G401 (cell line): ENCODE results near the gene LTBP1. TPM values are rescaled to one million over a fixed set of nuclear protein-coding genes. Genes with fewer than 3 reads are reported as not detected.
"Not testable (repeated sequence)": the region's sequence is repeated elsewhere in the genome, so short reads cannot be mapped to it uniquely, and the experiment has no call there.

ENCODE experiments used
- DNase-seq: peaks from one replicate; pipeline ENCODE4 v3.0.0-alpha.2; 2015; ENCODE audit warnings: low spot score
- in situ Hi-C: cut with HindIII; loops from 2 replicates; pipeline ENCODE4 v1.10.0; 2016; ENCODE audit warnings: low sequenced_read_pairs, mixed read lengths
- total RNA-seq: library from RNA; depleted of rRNA; stranded (reverse); fragments of >200 nt; shearing (Covaris generic); gene quantifications from 2 replicates; pipeline ENCODE4 v1.2.3, GENCODE V29; 2014

LTBP1 gene
- total RNA-seq, 1 experiment from 2014 or later, result 12.5 TPM

DNA sequence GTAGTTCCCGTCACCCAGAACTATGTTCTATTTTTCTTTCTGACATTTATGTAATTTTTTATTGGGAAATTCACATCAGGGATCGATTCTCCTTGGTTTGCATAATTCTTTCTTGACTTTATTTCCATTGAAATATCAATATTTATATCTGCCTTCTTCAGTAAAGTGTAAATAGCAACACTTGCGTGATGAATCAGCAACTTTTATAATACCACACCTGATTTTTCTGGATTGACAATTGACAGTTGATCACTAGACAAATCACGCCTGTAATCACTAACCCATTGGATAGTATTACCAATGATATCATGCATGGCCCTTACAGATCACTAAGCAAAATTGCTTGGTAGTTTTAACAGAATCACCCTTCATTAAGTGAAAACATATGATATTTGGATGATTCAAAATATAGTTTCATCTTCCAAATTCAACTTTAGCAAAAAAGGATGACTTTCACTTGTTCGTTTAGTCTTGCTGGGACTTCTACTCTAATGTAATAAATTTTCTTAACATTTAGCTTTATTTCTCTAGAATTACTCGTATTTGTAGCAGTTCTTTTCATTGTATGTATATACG is 390.7 kb downstream of the LTBP1 start:
- in situ Hi-C loops, result no loop called here
- no peak for DNase-seq

DNA sequence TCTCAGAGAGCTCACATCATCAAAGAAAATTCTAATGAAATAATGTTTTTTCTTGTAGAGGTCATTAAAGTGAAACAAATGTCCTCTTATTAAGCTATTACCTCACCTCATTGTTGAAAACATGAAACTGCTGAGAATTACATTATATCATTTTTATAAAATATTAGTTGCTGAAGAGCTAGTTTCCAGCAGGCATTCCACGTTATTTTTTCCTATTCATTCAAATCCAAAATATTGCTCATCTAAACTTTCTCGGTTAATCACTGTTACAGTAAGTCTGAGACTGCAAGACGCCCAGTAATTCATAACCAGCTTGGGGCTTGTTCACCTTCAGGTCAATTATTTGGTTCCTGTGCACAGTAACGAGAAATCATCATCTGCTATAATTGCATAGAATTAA is 391.2 kb downstream of the LTBP1 start:
- in situ Hi-C loops, result no loop called here
- DNase-seq, result no peak

DNA sequence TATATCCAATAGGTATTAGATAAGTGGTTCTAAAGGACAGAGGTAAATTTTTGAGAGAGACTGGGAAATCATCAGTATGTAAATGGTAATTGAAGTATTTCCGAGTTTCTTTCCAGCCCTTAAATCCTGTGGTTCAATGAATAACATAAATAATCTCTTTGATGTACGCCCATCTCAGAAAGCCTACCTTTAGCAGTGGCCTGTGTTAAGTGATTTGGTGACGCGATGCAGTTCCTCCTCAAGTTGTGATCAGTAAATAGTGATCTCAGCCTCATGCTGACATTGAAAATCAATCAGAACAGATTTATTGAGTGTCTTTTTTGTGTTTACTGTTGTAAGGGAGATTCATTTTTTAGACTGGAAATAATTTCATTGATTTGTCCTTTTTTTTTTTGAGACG is 392.5 kb downstream of the LTBP1 start:
- in situ Hi-C loops, result no loop called here
- no peak for DNase-seq

DNA sequence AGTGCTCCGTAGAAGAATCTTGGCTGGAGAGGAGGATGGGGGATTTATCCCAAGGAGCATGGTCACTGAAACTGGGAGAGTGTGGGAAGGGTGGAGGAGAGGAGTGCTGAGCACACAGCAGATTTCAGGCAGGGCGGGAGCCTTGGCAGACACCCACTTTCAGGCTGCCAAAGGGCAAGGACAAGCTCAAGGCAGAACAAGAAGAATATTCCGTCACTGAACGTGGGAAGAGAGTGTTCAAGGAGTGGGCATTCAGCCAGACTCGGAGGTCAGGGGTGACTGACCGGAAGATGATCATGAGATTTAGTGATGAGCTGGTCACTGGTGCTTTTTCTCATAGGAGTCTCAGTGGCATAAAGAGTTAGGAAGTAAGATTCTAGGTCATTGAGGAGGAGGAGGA is 393.5 kb downstream of the LTBP1 start:
- in situ Hi-C loops, result no loop called here
- peak; percentile 1 for DNase-seq

DNA sequence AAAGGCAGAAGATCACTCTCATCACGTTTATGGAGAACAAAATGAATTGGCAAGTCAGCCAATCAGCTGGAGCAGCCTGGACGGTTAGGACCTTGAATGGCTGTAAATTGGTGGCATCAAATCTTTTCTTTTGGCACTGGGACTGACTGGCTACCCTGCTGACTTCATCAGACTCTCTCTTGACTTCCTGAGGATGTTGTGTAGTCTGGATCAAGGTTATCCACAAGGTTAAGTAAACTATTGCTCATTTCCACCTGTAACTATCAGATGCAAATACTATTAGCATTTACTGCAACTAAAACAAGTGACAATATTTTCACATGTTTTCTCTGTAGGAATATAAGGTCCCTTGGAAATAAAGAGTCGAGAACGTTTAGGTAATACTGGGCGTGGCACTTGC is 395.4 kb downstream of the LTBP1 start:
- in situ Hi-C loops, result no loop called here
- DNase-seq, result no peak

DNA sequence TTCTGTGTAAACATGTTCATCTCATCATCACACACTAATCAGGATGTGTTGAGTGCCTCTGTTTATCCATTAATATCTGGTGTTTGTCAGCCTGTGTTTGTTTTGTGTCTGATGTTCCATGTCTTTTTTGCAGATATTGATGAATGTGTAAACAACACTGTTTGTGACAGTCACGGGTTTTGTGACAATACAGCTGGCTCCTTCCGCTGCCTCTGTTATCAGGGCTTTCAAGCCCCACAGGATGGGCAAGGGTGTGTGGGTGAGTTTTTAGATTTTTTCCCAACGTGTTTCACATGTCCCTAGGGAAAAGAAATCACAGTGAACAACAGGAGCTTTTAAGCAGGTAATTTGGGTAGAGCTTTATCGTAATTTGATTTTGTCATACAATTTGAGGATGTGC is 396.0 kb downstream of the LTBP1 start:
- in situ Hi-C loops, result no loop called here
- DNase-seq, result no peak

DNA sequence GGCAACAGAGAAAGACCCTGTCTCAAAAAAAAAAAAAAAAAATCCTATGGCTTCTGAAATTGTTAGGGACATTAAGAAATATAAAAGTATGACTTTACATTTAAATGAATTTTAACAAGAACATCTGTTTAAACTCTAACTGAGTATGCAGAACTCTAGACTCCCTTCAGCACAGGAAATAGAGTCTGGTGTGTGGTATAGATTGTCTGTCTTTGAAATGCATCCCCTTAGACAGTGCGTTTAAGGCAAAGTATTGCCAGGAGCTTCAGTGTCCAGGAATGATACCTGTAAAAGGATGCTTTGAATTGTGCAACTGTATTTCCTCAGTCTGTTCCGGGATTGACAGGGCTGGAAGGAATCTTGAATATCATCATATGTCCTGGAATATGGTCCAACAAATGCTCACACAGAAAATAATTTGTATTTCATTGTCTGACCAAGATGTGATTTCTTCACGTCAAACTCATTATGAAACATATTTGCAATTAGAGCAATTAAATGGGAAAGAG is 396.7 kb downstream of the LTBP1 start:
- in situ Hi-C loops, result no loop called here
- no peak for DNase-seq

DNA sequence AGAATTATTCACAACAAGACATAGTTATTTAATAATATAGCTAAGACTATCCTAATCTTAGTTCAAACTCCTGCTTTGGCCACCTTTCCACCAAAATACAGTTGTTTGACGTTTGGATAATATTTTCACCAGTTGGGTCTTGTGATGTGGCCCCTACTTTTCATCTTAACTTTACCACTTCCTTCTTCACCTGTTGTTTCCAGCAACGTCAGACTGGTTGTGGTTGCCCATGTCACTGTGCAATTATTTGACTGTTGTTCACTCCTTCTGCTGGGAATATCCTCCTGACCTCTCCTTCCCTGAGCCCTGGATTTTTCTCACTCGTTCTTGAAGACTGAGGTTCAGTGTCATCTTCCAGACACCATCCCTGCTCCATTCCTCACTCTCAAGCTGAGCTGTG is 397.5 kb downstream of the LTBP1 start:
- in situ Hi-C loops, result no loop called here

DNA sequence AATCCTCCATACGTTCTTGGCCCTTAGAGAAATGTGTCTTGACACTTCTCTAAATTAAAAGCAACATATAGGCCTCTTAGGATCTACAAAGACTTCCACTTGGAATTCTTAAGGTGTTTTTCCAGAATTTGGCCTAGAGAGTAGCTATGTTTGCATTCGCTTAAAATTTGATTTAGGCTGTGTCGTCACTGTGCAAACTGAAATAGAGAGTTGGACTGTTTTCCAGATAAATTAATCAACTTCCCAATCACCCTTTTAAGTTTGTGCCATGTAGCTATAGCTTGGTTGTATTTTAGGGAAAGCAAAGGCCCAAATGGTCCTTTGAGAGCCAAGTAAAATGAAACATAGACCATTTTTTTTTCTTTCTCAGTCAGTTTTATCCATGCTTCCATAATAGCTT is 401.1 kb downstream of the LTBP1 start:
- in situ Hi-C loops, result no loop called here
- no peak for DNase-seq

More for the DNA sequence above, 397.5 kb downstream of the LTBP1 start:
- DNase-seq, result no peak

DNA sequence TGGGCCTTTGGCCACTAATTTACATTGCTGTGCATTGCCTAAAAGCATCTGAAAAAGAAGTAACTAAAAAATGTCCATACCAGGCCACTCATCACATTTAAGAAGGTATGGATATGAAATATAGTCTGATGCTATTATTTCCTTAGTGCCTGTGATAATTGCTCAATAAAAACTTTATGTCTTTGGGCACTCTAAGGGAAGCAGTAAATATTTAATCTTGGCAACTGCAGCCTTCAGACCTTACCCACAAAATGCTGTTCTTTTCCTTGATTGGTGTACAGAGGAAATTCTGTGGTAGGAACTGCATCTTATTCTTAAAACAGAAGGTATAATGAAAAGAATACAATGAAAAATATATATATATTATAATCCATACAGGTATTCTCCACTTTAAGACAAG is 403.9 kb downstream of the LTBP1 start:
- in situ Hi-C loops, result no loop called here
- DNase-seq, result no peak

DNA sequence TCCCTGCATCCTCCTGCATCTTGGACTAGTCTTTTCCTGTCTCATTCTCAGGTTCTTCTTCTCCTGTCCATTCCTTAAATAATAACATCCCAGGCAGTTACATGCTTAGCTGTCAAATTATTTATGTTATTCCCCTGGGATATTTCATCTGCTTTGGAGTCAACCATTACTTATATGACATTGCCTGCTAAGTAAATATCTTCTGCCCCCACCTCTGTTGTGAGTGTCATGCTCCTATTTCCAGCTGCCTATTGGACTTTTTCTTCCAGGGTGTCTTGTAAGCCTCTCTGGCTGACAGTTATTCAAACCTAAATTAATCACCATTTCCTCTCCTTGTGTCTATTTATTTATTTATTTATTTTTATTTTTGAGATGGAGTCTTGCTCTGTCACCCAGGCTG is 405.0 kb downstream of the LTBP1 start:
- no peak for DNase-seq
- in situ Hi-C loops, result no loop called here

DNA sequence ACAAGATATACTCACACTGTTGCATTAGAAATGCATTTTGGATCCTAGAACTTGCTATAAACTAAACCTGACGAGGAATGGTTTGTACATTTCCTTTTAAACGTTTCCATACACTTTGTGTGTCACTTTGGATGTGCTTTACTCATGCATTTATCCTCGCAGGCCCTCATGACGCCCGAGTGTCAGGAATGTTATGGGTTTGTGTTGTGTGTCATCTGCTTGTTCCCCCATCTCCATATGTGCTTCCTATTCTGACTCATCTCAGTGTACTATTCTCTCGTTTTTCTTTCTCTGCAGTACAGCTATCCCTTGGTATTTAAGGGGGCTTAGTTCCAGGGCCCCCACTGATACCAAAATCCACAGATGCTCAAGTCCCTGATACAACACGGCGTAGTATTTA is 408.2 kb downstream of the LTBP1 start:
- DNase-seq, result no peak
- in situ Hi-C loops, result no loop called here

DNA sequence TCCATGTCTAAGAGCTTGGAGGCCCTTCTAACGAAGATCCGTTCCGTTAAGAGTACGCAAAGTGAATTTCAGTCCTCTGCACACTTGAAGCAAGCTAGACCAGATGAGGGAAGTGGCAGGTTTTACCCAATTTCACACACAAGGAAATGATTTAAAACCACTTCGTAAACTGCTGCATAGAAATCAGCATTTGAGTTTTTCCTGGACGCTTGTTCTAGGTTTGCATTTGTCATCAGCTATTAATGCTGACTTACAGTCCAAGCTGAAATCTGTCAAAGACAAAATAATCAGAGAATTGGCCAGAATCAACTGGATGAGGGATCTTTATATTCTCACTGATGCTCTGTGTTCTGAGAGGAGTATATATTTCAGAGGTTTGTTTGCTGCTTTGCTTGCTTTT is 412.1 kb downstream of the LTBP1 start:
- in situ Hi-C loops, result no loop called here
- DNase-seq, result no peak

DNA sequence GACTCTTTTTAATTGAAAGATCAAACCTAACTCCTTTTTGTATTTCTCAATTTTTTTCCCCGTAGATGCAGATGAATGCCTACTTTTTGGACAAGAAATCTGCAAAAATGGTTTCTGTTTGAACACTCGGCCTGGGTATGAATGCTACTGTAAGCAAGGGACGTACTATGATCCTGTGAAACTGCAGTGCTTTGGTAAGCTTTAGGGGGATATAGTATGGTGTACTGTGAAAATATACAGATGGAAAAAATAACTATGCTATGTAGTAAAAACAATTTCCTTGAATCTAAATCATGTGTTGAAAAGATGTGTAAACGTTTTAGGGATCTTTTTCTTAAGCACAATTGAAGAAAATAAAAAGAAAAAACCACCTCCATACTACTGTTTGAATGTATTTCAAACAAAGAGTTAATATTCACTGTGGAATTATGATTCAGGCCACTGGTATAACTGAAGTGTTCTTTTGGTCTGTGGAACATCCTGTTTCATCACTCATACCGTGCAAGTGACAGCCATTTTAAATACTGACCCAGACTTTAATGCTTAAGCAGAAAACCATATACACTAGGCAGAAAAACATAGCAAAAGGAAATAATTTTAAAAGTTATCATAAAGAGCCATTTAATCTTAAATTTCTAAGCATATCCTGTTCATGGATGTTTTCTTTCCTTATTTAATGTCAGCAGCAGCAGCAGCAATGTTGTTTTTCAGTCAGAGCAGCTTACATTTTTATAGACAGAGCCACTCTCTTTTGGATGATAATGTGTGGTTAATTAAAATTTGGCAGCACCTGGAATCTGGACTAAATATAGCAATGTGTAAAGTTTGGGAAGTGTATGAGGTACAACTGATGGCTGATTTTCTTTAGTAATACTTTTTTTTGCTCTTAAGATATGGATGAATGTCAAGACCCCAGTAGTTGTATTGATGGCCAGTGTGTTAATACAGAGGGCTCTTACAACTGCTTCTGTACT is 416.9 kb downstream of the LTBP1 start:
- DNase-seq, result no peak
- in situ Hi-C loops, result no loop called here

DNA sequence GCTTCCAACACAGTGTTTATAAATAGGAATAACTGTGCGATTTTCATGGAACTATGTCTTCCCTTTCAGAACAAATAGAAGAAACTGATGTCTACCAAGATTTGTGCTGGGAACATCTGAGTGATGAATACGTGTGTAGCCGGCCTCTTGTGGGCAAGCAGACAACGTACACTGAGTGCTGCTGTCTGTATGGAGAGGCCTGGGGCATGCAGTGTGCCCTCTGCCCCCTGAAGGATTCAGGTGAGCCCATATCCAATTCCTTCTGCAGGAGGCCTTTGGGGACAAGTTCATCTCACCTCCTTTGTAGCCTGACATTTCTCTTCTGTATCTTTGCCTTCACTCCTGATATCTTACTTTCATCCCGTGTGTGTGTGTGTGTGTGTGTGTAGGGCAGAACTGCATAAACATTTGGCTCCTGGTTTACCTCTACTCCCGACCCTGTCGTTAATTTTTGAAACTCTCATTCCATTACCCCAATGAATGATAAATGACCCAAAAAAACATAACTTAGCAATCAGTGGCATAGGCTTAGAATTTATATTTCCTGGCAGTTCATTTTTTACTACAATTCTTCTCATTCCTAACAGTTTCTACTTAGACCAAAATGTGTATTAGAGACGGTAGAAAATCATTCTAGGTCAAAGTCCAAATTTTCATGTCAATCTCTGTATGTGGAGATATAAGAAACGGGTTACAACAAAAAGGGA is 418.7 kb downstream of the LTBP1 start:
- in situ Hi-C loops, result no loop called here
- no peak for DNase-seq

DNA sequence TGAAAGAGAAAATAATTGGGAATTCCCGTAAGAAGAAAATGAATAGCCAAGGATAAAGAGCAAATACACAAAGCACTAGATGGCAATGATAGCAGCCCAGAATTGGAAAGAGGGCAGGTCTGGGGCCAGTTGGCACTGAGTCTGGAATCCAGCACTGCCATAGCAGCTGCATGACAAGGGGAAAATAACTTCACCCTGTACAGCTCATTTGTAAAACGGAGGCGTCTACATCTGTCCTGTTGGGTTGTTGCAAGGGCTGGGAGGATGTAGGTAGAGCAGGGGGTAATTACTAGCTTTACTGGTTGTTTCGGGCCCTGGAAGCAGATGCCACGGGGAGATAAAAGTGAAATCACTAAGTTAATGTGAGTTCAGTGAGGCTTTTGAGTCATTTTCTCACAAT is 419.7 kb downstream of the LTBP1 start:
- in situ Hi-C loops, result no loop called here

DNA sequence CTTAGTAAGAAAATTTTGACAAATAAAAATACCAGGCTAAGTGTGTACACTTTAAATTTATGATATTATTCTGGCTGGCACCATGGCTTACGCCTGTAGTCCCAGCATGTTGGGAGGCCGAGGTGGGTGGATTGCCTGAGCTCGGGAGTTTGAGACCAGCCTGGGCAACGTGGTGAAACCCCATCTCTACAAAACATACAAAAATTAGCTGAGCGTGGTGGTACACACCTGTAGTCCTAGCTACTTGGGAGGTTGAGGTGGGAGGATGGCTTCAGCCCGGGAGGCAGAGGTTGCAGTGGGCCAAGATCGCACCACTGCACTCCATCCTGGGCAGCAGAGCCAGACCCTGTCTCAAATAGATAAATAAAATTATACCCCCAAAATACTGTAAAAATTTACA is 421.8 kb downstream of the LTBP1 start:
- in situ Hi-C loops, DNase-seq: not testable (repeated sequence)

More for the DNA sequence above, 419.7 kb downstream of the LTBP1 start:
- DNase-seq, result no peak

DNA sequence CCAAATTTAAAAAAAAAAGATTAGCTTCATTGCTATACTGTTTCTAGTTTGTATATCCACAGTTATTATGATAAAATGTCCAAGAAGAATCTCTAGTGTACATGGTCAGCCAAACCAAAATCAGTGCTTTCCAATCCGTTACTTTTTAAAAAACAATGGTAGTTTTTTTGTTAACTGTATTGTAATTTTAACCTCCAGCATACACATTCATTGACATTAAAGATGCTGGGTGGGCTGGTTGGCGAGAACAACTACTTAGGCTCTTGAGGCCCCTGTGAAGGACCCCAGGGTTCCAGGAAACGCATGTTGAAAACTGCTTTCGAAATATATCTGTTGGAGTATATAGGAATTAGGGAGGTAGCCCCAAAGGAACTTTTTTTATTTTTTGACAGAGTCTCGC is 422.4 kb downstream of the LTBP1 start:
- in situ Hi-C loops, result no loop called here
- no peak for DNase-seq

DNA sequence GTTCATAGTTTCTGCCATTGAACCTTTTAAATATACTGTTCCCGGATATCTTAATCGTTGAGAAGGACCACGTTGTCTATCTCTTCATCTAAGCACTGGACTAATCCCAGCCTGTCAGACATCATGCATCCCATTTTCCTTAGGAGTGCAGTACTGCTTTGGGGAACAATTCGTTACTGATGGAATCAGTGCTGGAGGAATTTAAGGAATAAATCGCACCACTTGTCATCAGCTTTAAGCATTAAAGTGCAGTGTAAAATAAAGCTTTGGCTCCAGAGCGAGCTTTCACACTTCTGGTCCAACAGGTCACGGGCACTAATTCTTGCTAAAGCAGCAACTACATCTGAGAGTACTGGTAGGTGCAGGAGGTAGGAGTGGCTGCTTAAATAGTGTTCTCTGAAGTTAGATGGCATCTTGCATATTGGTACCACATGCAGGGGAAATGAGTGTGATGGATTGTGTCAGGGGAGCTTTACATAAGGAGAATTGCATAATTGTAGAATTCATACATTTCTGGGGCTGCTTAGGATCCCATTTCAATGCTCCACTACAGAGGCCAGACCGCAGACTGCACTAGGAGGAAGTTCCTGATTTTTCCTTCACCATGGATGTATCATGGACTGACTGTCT is 424.0 kb downstream of the LTBP1 start:
- no peak for DNase-seq
- in situ Hi-C loops, result no loop called here
